Stimulated activated CD8-positive, alpha-beta memory T cell treated with anti-CD3 and anti-CD28 coated beads, Interleukin-12 subunit alpha, Interleukin-12 subunit beta, amount 100 ng/mL, for 24 hours (primary cell): ENCODE measurements around the gene LRBA.
"Not testable (repeated sequence)": the region's sequence is repeated elsewhere in the genome, so short reads cannot be mapped to it uniquely, and the experiment has no call there.

Source experiments
- DNase-seq: peaks from one replicate; pipeline ENCODE4 v3.0.0-alpha.2; 2020; ENCODE audit errors: extremely low read depth

LRBA gene

GRCh38 chr4:150507656-150508055 is 507.4 kb downstream of the LRBA start:
- not testable (repeated sequence) for DNase-seq

- no peak for DNase-seq
These were observed 513.1 kb downstream of the LRBA start for GRCh38 chr4:150501983-150502382.

- no peak for DNase-seq
These were observed 513.9 kb downstream of the LRBA start for GRCh38 chr4:150501009-150501727.

- DNase-seq: no peak
These were observed 517.5 kb downstream of the LRBA start for GRCh38 chr4:150497612-150498011.

GRCh38 chr4:150495550-150495949 is 519.5 kb downstream of the LRBA start:
- DNase-seq: no peak

GRCh38 chr4:150493851-150494250 is 521.2 kb downstream of the LRBA start:
- DNase-seq: no peak

- no peak for DNase-seq
These were observed 523.7 kb downstream of the LRBA start for GRCh38 chr4:150491132-150492049.

GRCh38 chr4:150482581-150482980 is 532.5 kb downstream of the LRBA start:
- no peak for DNase-seq

- no peak for DNase-seq
These were observed 535.4 kb downstream of the LRBA start for GRCh38 chr4:150479657-150480056.

GRCh38 chr4:150477869-150478268 is 537.2 kb downstream of the LRBA start:
- no peak for DNase-seq

GRCh38 chr4:150476776-150477175 is 538.3 kb downstream of the LRBA start:
- DNase-seq: no peak

- no peak for DNase-seq
These were observed 539.3 kb downstream of the LRBA start for GRCh38 chr4:150475763-150476162.

GRCh38 chr4:150464523-150464922 is 550.6 kb downstream of the LRBA start:
- no peak for DNase-seq

- DNase-seq: no peak
These were observed 552.3 kb downstream of the LRBA start for GRCh38 chr4:150462743-150463142.

- no peak for DNase-seq
These were observed 553.1 kb downstream of the LRBA start for GRCh38 chr4:150461957-150462356.

GRCh38 chr4:150457802-150458201 is 557.3 kb downstream of the LRBA start:
- DNase-seq: no peak

GRCh38 chr4:150451883-150452282 is 563.2 kb downstream of the LRBA start:
- DNase-seq: no peak

GRCh38 chr4:150447356-150447755 is 567.7 kb downstream of the LRBA start:
- DNase-seq: no peak

GRCh38 chr4:150439451-150439933 is 575.6 kb downstream of the LRBA start:
- no peak for DNase-seq

- no peak for DNase-seq
These were observed 578.3 kb downstream of the LRBA start for GRCh38 chr4:150436598-150437370.

GRCh38 chr4:150431221-150431620 is 583.9 kb downstream of the LRBA start:
- DNase-seq: no peak

GRCh38 chr4:150425161-150425560 is 589.9 kb downstream of the LRBA start:
- DNase-seq: no peak
